Activated CD4-positive, alpha-beta T cell treated with anti-CD3 and anti-CD28 coated beads for 48 hours (primary cell): ENCODE results near the gene MIGA2.

Experiments
- DNase-seq: peaks from one replicate; pipeline ENCODE4 v3.0.0-alpha.2; 2020

Gene MIGA2

DNA sequence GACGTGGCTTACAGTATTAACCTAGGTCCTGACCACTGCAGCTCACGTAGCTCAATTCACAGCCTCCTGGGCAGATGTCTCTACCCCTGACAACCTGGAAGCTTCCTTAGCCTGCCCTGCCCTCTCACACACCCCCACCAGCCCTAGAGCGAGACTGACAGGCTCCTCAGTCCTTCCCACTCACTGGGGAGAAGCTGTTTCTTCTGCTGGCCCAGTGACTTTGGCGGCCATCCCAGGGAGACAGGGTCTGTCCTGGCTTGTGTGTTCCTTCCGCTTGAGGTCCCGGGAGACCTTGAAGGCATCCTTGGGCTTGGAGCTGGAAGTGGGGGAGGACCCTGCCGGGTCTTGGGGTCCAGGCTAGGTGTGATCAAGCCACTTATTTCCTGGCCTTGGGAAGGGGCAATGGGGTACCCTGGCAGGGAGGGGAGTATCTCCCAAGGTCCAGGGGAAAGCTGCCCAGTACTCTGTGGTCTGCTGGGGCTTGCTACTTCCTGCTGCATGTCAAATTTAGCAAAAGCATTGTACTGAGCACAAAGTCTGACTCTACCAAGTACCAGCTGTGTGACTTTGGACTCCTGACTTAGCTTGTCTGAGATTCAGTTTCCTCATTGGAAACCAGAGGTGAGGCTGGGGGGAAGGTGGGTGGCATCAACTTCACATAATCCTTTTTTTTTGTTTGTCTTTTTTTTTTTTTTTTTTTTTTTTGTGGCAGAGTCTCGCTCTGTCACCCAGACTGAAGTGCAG is 1.9 kb downstream of the MIGA2 start:
- DNase-seq = no peak

DNA sequence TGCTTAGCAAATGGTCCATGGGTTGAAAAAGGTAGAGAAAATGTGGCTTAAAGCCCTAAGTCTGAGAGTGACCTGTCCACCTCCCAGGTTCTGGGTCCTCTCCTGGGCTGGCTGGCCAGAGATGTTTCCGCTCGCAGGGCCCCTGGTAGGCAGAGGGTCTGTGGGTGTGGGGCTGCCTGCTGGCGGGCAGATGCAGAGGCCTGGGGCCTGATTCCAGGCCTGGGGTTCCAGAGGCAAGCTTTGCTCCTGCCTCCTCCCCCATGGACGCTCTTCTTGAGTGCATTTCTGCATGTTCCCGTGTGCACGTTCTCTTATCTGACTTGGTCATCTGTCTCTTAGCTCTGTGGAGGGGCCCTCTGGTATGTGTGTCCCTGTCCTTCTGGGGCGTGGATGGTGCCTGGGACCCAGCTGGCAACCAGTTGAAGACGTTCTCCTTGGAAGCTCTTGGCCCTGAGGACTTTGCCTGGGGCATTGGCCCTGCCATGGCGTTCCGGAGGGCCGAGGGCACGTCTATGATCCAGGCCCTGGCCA is 3.8 kb downstream of the MIGA2 start:
- no peak for DNase-seq

DNA sequence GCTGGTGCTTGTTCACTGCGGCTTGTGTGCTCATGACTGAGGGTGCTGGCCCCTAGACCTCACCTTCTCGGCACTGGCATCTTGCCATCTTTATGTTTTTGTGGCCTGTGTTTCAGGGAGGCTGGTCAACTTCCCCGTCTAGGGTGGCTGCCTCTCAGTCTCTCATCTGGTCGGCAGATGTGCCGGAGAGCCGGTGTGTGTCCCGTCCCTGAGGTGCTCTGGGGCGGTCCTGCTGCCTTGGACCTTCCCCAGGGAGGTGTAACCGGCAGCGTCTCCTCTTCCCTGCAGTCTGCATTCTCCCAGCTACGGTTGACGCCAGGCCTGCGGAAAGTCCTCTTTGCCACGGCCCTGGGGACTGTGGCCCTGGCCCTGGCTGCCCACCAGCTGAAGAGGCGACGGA is 5.6 kb downstream of the MIGA2 start:
- no peak for DNase-seq

DNA sequence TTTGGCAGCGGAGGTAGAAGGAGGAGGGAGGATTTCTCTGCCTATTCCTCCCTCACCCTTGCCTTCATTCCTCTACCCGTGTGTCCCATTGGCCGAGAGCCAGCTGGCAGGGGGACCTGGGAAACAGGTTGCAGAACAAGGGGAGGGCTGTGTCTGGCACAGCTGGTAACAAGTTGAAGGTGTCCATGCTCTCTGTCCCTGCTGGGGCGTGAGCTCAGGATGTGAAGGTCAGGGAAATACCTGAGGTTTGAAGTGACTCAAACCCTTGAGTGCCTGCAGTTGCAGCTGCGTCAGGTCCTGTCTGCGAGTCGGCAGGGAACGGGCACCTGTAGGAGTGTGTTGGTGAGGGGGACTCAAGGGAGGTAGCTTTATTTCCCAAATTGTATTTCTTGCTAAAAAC is 16.2 kb downstream of the MIGA2 start:
- DNase-seq = no peak

DNA sequence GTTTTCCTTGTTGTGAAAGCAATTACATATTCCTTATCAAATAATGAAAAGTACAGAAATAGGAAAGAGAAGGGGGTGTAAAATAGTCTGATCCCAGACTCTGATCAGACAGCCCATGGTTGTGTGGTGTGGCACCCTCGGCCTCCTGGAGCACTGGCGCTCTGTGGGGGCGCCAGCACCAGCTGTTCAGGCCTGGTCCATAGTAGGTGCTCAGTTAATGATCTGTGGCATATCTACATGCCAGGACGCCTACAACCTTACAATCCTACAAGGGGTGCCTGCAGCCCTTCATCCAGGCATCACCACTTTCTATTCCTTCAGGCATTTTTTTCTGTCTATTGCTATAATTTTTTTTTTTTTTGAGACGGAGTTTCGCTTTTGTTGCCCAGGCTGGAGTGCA is 16.6 kb downstream of the MIGA2 start:
- no peak for DNase-seq

DNA sequence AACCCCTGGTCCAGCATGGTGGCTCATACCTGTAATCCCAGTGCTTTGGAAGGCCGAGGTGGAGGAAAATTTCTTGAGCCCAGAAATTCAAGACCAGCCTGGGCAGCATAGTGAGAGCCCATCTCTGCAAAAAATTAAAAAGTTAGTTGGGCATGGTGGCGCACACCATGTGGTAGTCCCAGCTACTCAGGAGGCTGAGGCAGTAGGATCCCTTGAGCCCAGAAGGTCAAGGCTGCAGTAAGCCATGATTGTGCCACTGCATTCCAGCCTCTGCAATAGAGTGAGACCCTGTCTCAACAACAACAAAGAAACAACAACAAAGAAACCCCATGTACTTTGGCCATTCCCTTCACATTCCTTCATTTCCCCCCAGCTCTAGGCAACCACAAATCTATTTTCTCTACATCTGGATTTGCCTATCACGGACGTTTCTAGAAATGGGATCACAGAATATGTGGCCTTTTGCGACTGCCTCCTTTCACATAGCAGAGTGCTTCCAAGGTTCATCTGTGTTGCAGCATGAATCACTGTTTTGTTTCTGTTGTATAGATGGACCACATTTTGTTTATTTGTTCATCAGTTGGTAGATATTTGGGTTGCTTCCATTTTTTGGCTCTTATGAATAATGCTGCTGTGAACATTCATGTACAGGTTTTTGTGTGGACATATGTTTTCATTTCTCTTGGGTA is 17.9 kb downstream of the MIGA2 start:
- no peak for DNase-seq

DNA sequence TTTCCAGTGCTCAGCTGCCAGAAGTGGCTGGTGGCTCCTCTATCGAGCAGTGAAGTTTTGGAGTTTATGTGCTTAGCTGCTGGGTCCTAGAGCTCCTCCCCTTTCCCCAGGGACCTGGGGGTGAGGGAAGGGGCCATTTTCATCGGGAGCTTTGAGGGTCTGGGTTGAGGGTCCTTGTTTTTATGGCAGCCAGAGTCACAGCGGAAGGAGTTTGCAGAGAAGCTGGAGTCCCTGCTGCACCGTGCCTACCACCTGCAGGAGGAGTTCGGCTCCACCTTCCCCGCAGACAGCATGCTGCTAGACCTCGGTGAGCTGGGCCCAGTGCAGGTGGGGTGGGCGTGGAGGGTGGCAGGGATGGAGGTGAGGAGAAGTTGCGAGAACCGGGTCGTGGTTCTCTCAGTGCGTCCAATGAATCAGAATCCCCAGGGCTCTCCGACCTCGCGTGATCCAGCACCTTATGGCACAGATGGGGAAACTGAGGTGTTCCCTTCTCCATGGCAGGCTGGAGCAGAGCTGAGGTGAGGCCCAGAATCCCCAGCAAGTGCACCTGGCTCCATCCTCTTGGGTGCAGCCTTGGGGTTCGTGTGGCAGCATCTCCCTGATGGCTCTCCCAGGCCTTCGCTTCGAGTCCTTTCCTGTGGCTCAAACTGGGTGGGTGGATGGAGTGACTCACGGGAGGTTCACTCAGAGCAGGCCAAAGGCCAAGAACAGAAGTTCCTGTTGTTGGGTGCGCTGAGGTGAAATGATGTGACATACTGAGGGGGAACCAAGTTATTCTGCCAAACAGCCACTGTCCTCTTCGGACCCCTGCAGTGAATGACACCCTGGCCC is 22.8 kb downstream of the MIGA2 start:
- no peak for DNase-seq

DNA sequence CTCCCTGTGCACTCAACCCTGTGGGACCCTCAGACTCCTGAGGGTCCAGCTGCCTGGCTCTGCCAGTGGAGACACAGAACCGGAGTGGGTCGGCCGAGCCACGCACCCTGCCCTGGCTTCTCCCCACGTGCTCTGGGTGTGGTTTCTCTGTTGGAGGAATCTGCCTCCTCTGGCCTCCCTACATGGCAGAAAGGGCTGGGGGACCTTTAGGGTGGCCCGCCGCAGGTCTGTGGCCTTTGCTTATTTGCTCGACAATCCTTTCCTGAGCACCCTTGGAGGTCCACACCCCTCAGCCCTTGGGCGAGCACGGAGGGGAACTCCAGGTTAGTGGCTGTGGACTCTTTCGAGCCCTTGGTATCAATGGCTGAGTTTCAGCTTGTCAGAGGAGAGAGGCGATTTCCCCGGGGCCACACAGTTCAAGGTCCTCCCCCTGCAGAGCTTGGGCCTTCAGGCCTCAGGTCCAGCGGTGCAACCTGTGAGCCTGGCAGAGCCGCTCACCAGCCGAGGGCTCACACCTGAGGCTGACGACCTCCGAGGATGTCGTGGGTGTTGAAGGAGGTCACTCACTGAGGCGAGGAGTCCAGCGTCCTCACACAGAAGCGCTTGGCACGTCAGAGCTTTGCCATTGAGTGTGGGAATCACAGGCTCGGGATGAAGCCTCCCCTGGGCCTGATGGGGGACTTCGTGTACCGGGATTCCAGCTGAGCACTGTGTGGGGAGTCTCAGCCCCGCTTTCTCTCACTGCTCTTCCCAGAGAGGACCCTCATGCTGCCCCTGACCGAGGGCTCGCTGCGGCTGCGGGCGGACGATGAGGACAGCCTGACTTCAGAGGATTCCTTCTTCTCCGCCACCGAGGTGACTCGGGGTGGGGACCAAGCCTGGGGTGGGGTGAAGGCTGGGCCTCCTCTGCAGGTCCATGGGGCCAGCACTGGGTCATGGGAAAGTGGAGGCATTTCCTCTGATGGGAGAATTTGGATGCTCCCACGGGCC is 23.7 kb downstream of the MIGA2 start:
- DNase-seq = no peak

DNA sequence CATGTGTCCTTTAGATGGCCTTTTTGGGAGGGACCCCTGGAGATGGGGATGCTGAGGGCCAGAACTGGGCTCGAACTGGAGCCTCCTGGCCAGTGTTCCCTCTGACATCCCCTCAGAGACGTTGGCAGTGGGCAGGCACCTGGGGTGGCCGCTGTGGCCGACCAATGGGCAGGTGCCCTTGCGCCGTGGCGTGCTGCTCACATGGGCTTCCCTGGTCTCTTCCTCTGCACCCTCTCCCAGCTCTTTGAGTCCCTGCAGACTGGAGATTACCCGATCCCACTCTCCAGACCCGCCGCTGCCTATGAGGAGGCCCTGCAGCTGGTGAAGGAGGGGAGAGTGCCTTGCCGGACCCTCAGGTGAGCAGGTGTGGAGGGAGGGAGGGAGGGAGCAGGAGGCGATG is 24.6 kb downstream of the MIGA2 start:
- no peak for DNase-seq

DNA sequence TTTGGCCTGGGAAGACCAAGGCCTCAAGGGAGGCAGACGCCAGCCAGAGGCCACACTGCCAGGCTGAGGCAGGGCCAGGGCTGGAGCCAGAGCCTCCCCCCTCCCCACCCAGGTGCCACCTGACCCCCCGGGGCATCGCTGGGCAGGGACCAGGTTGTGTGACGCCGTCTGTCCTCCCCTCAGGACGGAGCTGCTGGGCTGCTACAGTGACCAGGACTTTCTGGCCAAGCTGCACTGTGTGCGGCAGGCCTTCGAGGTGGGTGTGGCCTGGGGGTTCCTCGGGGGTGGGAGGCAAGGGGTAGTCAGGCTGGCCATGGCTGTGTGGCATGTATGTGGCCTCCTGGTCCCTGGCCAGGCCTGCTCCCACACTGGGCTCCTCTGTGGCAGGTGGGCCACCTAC is 26.6 kb downstream of the MIGA2 start:
- no peak for DNase-seq

DNA sequence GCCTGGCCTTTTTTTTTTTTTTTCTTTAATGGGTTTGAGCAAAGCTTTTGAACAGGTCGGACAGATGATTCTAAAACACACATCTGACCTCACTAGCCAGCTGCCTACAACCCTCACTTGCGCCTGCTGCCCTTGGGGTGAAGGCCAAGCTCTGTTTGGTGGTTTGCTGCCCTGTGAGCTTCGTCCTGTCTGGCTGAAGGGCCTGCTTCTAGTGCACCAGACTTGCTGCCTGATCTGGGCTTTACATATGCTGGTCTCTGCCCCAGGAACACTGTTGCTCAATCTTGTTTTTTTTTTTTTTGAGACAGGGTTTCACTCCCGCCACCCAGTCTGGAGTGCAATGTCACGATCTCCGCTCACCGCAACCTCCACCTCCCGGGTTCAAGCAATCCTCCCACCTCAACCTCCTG is 28.1 kb downstream of the MIGA2 start:
- no peak for DNase-seq

DNA sequence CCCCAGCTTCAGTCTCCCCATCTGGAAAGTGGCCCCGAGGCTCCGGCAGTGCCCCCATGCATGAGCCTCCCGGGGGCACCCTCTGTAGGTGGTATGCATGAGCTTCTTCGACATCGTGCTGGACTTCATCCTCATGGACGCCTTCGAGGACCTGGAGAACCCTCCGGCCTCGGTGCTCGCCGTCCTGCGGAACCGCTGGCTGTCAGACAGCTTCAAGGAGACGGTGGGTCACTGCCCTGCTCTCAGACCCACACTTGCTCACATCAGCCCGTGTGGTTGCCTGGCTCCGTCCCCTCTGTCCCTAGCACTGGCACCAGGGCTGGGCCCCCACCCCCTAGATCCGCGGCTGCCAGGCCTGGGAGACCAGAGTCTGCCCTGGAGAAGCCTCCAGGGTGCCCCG is 31.7 kb downstream of the MIGA2 start:
- no peak for DNase-seq

DNA sequence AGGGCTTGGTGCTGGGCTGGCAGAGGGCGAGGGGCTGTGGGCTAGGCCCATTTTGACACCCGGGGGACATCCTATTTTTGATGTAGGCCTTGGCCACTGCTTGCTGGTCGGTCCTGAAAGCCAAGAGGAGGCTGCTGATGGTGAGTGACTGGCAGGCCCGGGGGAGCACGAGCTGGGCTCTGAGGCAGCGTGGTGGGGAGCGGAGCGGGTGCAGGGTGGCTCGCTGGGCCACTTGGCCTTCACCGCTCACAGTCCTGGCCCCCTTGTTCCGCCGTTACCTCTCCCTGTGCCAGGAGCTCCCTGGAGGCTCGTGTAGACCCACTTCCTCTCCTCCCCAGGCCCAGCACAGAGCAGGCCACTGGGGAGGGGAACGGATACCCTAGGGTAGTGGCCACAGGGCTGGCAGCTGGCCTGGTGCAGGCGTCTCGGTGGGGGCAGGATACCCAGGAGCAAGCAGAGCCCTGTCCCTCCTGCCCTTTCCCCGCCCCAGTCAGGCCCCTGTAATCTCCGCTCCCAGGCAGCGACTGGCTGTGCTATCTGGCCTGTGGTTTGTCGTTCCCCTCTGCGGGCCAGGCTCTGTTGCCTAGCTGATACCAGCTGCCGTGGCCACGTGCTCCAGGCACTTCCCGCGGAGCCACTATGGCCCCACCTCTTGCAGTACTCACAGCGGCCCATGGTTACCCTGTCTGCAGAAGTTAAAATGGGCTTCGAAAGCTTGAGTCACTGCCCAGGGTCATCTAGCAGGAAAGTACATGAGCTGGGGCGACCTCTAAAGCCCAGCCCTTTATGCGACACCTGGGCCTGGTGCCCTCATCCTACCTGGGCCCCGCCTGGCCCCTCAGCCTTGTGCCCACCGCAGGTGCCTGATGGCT is 32.8 kb downstream of the MIGA2 start:
- peak; percentile 69 for DNase-seq

DNA sequence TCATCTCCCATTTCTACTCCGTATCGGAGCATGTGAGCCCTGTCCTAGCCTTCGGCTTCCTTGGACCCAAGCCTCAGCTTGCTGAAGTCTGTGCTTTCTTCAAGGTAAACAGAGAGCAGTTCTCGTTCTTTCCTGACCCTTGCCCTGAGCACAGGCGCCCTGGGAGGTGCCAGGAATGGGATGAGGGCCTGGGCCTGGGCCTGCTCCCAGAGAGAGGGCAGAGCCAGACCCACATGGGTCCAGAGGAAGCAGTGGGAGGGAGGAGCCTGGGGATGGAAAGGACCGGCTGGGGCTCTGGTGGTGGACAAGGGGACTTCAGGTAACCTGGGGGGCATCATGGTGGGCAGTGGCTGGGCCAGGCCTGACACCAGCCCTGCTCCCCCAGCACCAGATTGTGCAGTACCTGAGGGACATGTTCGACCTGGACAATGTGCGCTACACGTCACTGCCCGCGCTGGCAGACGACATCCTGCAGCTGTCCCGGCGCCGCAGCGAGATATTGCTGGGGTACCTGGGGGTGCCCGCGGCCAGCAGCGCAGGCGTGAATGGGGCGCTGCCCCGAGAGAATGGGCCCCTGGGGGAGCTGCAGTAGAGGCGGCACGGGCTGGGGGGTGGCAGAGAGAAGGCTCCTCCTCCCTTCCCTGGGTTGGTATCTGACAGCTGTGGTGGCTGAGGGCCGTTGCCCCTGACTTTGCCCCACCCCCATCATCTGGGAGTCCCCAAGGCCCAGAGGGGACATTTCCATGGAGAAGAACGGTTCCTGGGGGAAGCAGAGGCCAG is 33.6 kb downstream of the MIGA2 start:
- no peak for DNase-seq

DNA sequence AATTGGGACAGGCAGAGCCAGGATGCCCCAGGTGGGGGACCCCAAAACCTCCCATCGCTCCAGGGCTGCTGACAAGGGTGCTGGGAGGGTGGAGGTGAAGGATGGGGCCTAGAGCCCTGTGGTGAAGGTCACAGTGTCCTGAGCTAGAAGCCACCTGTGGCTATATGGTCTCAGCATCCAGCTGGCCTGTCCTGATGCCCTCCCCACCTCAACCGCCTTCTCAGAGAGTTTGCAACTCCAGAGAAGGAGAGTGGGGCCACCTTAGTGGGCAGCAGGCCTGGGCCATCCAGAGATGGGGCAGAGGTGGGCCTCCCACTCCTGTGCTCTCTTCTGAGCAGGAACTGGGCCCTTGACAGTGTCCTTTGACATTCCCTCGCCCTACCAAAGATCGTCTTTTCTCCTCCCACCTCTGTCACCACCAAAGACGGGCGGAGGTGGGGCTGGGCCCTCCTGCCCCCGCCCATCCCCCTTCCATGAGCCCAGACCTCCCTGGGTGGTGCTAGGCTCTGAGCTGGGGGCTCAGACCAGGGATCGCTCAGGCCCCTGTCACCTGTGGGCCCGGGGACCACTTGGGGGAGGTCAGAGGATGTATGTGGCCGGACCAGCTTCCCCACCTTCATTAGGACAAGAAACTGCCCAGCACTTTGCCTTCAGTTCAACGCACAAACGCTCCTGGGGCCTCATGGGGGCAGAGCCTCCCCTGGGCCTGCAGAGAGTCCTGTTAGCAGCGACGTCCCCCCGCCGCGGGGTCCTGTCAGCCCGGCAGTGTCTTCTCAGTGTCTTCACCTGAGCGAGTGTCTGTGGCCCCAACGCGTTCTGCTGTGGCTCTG is 34.5 kb downstream of the MIGA2 start:
- no peak for DNase-seq

DNA sequence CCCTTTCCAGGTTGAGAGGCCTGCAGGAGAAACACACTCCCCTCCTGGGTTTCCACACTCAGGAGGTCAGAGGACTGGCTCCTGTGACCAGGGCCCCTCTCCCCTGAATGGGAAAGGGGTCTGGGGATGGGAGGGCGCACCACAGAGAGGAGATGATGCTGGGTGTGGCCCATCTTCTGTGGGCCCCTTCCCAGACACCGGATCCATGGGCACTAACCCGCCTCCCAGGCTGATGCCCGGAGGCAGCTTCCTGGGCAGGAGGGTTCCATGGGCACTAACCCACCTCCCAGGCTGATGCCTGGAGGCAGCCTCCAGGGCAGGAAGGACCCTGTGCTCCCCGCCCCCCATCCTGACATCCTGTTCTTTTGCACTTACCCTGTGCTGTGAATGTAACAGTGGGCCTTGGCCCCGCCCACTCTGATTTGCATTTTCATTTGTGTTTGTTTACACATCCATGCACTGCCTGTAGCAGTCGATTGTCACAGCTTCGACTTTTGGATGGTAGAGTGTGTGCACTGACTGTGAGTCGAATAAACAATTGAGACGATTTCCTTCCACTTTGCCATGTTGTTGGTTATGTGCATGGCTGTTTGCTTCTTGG is 35.2 kb downstream of the MIGA2 start:
- DNase-seq = peak; percentile 27

DNA sequence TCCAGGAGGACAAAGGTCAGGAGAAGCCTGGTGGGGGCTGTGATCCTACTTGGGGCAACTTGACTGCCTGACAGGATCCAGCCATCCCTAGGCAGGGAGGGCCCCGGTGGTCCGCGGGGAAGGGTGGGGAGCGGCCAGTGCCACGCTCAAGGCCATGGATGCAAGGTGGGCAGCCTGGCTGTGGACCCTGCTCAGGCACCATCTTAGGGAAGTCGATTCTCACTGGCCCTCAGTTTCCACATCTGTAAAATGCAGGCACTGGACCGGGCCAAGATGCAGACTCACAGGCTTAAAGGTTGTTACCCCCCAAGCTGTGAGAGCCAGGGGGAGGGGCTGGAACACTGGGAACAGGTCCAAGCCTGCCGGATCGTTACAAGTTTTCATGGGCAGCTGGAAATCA is 35.7 kb downstream of the MIGA2 start:
- DNase-seq = no peak

DNA sequence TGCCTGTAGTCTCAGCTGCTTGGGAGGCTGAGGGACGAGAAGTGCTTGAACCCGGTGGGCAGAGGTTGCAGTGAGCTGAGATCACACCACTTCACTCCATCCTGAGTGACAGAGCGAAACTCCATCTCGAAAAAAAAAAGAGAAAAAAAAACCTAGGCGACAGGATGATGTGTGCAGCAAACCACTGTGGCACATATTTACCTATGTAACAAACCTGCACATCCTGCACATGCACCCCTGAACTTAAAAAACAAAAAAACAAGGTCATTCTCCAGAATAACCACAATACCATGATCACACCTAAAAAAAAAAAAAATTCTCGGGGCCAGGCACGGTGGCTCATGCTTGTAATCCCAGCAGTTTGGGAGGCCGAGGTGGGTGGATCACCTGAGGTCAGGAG is 37.0 kb downstream of the MIGA2 start:
- no peak for DNase-seq

DNA sequence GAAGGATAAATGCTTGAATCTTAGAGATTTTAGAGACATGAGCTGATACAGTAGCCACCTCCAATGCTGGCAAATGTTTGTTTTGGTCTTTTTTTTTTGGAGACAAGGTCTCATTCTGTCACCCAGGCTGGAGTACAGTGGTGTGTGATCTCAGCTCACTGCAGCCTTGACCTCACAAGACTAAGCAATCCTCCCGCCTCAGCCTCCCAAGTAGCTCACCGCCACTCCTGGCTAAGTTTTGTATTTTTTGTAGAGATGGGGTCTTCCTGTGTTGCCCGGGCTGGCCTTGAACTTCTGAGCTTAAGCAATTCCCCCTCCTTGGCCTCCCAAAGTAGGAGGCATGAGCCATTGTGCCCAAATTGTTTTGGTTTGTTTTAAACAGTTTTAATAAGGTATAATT is 37.7 kb downstream of the MIGA2 start:
- no peak for DNase-seq
